EL (cell line): ENCODE results near the gene OR2V2.
"Not testable (repeated sequence)": the region's sequence is repeated elsewhere in the genome, so short reads cannot be mapped to it uniquely, and the experiment has no call there.

Experiments
- DNase-seq: peaks from one replicate; pipeline ENCODE4 v3.0.0-alpha.2; 2016

OR2V2 gene

GRCh38 chr5:181114844-181115778, 32.3 kb upstream of the OR2V2 start:
- DNase-seq = peak; percentile 41

DNA sequence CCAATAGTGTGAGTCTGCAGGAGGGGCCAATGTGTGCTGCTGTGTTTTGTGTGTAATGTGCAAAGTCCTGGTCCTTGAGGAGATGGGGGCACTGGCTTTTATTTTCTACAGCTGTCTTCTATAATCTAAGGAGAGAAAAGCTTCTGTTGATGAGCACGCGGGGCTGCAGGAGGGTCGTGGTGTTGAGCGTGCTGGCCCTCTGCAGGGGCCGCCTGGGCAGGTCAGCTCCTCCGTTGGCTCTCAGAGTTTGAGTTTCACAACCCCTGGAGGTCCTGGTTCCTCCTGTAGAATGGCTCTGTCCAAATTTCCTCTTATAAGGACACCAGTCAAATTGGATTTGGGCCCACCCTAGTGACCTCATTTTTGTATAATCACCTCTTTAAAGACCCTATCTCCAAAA, 29.0 kb upstream of the OR2V2 start:
- DNase-seq = no peak

GRCh38 chr5:181119105-181119504, 28.3 kb upstream of the OR2V2 start:
- no peak for DNase-seq

- peak; percentile 46 for DNase-seq
These were observed 27.1 kb upstream of the OR2V2 start for GRCh38 chr5:181120306-181120705.

- peak; percentile 8 for DNase-seq
These were observed 26.6 kb upstream of the OR2V2 start for GRCh38 chr5:181120761-181121160.

GRCh38 chr5:181121675-181122561, 25.5 kb upstream of the OR2V2 start:
- no peak for DNase-seq

DNA sequence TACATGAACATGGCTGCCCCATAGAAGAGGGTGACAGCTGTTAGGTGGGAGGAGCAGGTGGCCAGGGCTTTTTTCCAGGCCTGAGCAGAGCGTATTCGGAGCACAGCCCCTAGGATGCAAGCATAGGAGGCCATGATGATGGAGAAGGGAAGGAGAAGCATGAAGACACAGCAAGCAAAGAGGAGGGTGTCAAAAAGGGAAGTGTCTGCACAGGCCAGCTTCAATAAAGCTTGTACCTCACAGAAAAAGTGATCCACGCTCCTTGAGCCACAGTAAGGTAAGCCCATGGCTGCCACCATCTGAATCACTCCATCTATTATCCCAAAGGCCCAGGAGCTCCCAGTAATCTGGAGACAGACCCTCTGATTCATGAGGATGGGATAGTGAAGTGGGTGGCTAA, 22.9 kb upstream of the OR2V2 start:
- DNase-seq = no peak

- no peak for DNase-seq
These were observed 20.5 kb upstream of the OR2V2 start for GRCh38 chr5:181126841-181127240.

DNA sequence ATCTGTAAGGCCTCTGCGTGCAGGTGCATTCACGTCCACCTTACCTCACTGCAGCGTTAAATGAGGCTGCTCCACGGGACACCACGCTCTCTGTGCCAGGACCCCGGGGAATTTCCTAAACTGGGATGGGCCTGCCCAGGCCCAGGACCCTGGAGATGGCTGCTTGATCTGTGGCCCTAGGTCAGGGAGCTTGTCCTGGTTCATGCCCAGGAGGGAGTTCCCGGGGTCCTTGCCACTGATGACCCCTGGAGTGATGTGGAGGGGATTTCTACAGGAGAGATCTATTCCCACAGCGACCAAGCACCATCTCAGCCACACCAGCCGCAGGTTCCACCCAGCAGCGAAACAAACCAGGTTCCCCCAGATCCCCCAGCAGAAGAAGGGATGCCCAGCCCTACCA, 19.9 kb upstream of the OR2V2 start:
- no peak for DNase-seq

DNA sequence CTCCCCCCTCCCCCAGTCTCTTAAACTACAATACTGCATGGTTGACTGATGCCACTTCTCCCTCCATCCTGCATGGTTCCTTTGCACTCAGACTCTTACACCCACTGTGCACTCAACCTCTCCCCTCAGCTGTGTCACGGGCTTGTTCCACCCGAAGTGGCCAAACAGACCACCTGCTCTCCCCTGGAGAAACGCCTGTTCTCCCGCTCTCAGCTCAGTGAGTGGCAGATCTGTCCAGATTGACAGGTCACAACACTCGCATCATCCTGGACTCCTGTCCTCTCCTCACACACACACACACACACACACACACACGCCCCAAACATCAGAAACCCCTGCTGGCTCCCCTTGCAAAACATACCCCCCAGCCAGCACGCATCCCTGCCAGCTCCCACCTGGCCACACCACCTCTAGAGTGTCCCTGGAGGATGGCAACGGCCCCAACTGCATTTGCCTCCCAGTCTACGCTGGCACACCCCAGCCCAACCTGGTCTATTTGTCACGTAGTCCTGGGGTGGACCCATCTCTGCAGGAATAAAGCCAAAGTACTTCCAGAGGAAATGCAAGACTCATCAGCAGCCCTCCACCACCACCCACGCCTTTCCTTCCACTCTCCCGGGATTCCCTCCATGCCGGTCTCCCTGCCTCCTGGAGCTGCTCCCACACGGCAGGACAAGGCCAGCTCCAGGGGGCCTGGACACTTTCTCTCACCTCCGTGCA, 19.3 kb upstream of the OR2V2 start:
- peak; percentile 6 for DNase-seq

DNA sequence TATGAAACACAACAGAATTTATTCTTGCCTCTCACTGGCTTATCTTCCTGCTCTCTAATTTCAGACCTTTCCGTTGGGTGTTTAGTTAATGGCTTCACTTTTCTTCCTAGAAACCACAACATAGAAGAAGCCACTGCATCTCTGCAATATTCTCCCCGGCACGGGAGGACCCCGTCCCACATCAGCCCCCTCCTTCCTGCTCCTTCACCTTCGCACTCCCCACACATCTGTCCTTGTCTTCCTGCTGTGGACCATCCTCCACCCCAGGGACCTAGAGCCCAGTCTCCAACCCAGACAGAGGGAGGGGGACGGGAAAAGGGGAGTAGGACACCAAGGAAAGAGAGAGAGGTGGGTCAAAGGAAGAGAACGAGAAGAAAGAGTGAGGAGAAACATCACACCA, 17.8 kb upstream of the OR2V2 start:
- DNase-seq = no peak

DNA sequence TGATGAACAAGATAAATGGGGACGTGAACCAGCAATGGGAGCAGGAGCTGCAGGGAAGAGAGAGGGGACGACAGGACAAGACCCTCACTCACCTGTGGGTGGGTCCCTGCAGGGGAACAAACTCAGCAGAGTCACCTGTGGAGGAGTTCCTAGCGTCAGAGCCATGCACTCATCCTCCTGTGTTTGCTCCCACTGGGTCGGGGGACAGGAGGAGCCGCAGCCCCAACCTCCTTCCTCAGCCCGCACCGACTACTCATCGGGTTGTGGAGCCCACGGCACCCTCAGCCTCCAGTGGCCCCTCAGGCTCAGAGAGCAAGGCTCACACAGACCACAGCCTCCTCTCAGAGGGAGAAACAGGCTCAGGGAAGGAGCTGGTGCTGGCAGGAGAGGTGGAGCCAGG, 17.3 kb upstream of the OR2V2 start:
- DNase-seq = not testable (repeated sequence)

GRCh38 chr5:181130832-181131496, 16.4 kb upstream of the OR2V2 start, which contains the start of gene OR2V1:
Gene OR2V1, minus strand, starts transcription at chr5:181131169. Its CDS starts 5,865 bp downstream, at chr5:181125304.
- no peak for DNase-seq

- no peak for DNase-seq
These were observed 15.9 kb upstream of the OR2V2 start for GRCh38 chr5:181131514-181131913.

DNA sequence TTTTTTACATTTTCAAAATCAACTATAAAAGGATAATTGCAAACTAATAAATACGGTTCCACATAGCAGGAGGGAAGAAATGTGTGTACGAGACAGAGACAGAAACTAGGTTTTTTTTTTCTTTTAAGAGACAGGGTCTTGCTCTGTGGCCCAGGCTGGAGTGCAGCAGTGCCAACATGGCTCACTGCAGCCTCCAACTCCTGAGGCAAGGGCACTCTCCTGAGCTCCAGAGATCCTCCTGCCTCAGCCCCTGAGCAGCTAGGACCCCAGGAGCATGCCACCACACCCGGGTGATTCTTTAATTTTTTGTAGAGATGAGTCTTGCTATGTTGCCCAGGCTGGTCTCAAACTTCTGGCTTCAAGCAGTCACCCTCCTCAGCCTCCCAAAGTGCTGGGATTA, 14.3 kb upstream of the OR2V2 start:
- no peak for DNase-seq

- peak; percentile 89 for DNase-seq
These were observed 13.7 kb upstream of the OR2V2 start for GRCh38 chr5:181133610-181134231.

- DNase-seq = no peak
These were observed 13.1 kb upstream of the OR2V2 start for GRCh38 chr5:181134259-181134658.

DNA sequence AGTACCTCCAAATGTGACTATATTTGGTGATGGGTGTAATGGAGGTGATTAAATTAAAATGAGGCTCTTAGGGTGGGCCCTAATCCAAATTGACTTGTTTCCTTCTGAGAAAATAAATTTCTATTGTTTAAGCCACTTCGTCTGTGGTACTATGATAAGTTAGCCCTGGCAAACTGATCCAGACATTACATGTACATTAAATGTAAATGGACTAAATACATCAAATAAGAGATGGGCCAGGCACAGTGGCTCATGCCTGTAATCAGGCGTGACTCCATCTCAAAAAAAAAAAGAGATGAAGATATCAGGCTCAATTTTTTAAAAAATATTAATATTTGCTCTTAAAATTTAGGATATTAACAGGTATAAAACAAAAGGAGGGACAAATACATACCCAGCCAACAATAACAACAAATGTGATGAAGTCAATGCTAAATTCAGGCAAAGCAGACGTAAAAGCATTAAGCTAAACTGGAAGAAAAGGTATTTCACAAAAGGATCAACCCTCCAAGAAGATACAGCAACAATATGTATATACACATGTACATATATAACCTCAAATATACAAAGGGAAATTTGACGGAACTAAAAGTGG, 10.9 kb upstream of the OR2V2 start:
- no peak for DNase-seq

GRCh38 chr5:181138258-181138657, 9.1 kb upstream of the OR2V2 start:
- DNase-seq = peak; percentile 57

GRCh38 chr5:181140766-181141165, 6.6 kb upstream of the OR2V2 start:
- no peak for DNase-seq

DNA sequence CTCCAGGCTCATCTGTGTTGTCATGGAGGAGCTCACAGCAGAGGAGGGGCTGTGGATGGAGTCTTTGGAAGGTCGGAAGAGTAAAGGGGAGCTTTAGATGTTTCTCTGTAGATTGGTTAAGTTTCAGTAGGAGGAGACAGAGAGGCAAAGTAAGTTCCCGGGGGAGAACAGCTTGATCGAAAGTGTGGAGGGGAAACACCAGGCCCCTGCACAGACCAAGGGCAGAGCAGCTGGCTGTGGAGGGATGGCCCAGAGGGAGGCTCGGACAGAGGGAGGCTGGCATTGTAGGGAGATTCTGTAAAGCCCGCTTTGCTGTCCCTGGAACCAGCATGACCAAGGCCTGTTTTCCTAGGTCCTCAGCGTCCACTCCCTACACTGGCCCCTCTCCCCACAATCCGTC, 5.3 kb upstream of the OR2V2 start:
- DNase-seq = no peak

- DNase-seq = no peak
These were observed 2.3 kb upstream of the OR2V2 start for GRCh38 chr5:181145133-181145532.
